Measurements from ENCODE around the gene CENPO.

Gene CENPO

GRCh38 chr2:24837996-24838513, 44.8 kb downstream of the CENPO start:
- no peak overlapping the region for H3K4me2 ChIP-seq (ENCODE audit: low read length, poor library complexity, severe bottlenecking)
- H3K4me1 ChIP-seq (ENCODE audit: control insufficient read depth, insufficient read depth, low read depth, low read length), result peaks cover 11% of the 10 kb centered on the region
- no peak overlapping the region for H3K27ac ChIP-seq (ENCODE audit: low read length, poor library complexity, severe bottlenecking)
- no peak overlapping the region for H2AK5ac ChIP-seq (ENCODE audit: low read length, severe bottlenecking)
- no peak overlapping the region for H3K9ac ChIP-seq (ENCODE audit: low read length)
- H4K8ac ChIP-seq (ENCODE audit: low read length), result no peak overlapping the region
- H4K91ac ChIP-seq (ENCODE audit: low read length), result no peak overlapping the region
- H3K23ac ChIP-seq (ENCODE audit: low read length in 2 of 2), result no peak overlapping the region
- H2BK5ac ChIP-seq (ENCODE audit: low read depth, low read length, poor library complexity, severe bottlenecking), result no peak overlapping the region
- no peak overlapping the region for H2BK120ac ChIP-seq (ENCODE audit: low read depth, low read length)
- H3K4me3 ChIP-seq (ENCODE audit: insufficient read depth in 1 of 2, low read depth in 1 of 2, low read length in 2 of 2), result no peak overlapping the region
- H3K18ac ChIP-seq (ENCODE audit: low read depth in 1 of 2, low read length in 2 of 2), result no peak overlapping the region
- DNase-seq, result no peak
- peaks cover 32 to 64% of the 10 kb centered on the region in 2 experiments for H3K36me3 ChIP-seq (ENCODE audit: control insufficient read depth in 1 of 2, insufficient read depth in 2 of 2, low read depth in 1 of 2, low read length in 2 of 2)
- no peak overlapping the region for H2BK12ac ChIP-seq (ENCODE audit: low read length in 2 of 2)
- 98% methylated on average over 4 of the region's 5 CpGs for WGBS
- H3K4ac ChIP-seq (ENCODE audit: low read depth in 1 of 2, low read length in 2 of 2), result no peak overlapping the region
- no peaks in the 10 kb centered on the region for H3K79me1 ChIP-seq (replicated peaks; ENCODE audit: low read length, poor library complexity, severe bottlenecking)
- no peak overlapping the region for H3K14ac ChIP-seq (ENCODE audit: low read length in 2 of 2)
- H3K27me3 ChIP-seq (ENCODE audit: control insufficient read depth in 1 of 2, insufficient read depth in 1 of 2, low read length in 2 of 2), result no peaks in the 10 kb centered on the region
- no peak overlapping the region for H2BK15ac ChIP-seq (ENCODE audit: low read depth, poor library complexity, severe bottlenecking)
- no peak overlapping the region for H2AFZ ChIP-seq (ENCODE audit: low read depth, low read length)
- no peaks in the 10 kb centered on the region for H3K9me3 ChIP-seq (ENCODE audit: control insufficient read depth, low read length)

GRCh38 chr2:24838541-24838940, 45.3 kb downstream of the CENPO start:
- no peak overlapping the region for H2BK120ac ChIP-seq (ENCODE audit: low read depth, low read length)
- no peak overlapping the region for H3K4me3 ChIP-seq (ENCODE audit: insufficient read depth in 1 of 2, low read depth in 1 of 2, low read length in 2 of 2)
- no peak overlapping the region for H4K8ac ChIP-seq (ENCODE audit: low read length)
- no peak overlapping the region for H2AK5ac ChIP-seq (ENCODE audit: low read length, severe bottlenecking)
- no peak overlapping the region for H3K9ac ChIP-seq (ENCODE audit: low read length)
- H2AFZ ChIP-seq (ENCODE audit: low read depth, low read length), result no peak overlapping the region
- H2BK12ac ChIP-seq (ENCODE audit: low read length in 2 of 2), result no peak overlapping the region
- H3K18ac ChIP-seq (ENCODE audit: low read depth in 1 of 2, low read length in 2 of 2), result no peak overlapping the region
- no peaks in the 10 kb centered on the region for H3K27me3 ChIP-seq (ENCODE audit: control insufficient read depth in 1 of 2, insufficient read depth in 1 of 2, low read length in 2 of 2)
- no peak overlapping the region for H3K27ac ChIP-seq (ENCODE audit: low read length, poor library complexity, severe bottlenecking)
- peaks cover 6% of the 10 kb centered on the region for H3K4me1 ChIP-seq (ENCODE audit: control insufficient read depth, insufficient read depth, low read depth, low read length)
- no peaks in the 10 kb centered on the region for H3K79me1 ChIP-seq (replicated peaks; ENCODE audit: low read length, poor library complexity, severe bottlenecking)
- no peak overlapping the region for H2BK5ac ChIP-seq (ENCODE audit: low read depth, low read length, poor library complexity, severe bottlenecking)
- no peak overlapping the region for H2BK15ac ChIP-seq (ENCODE audit: low read depth, poor library complexity, severe bottlenecking)
- H3K9me3 ChIP-seq (ENCODE audit: control insufficient read depth, low read length), result no peaks in the 10 kb centered on the region
- no peak overlapping the region for H4K91ac ChIP-seq (ENCODE audit: low read length)
- no peak overlapping the region for H3K4me2 ChIP-seq (ENCODE audit: low read length, poor library complexity, severe bottlenecking)
- DNase-seq, result no peak
- H3K36me3 ChIP-seq (ENCODE audit: control insufficient read depth in 1 of 2, insufficient read depth in 2 of 2, low read depth in 1 of 2, low read length in 2 of 2), result peaks cover 30 to 63% of the 10 kb centered on the region in 2 experiments
- no peak overlapping the region for H3K23ac ChIP-seq (ENCODE audit: low read length in 2 of 2)
- WGBS, result 98% methylated on average over 18 of the region's 18 CpGs
- H3K4ac ChIP-seq (ENCODE audit: low read depth in 1 of 2, low read length in 2 of 2), result no peak overlapping the region
- H3K14ac ChIP-seq (ENCODE audit: low read length in 2 of 2), result no peak overlapping the region

GRCh38 chr2:24839729-24840128, 46.5 kb downstream of the CENPO start:
- Histone ChIP-seq H4K8ac (ENCODE audit: low read length) (no peak overlapping the region), H2BK120ac (ENCODE audit: low read depth, low read length) (no peak overlapping the region), H2BK5ac (ENCODE audit: low read depth, low read length, poor library complexity, severe bottlenecking) (no peak overlapping the region), H3K27me3 (ENCODE audit: control insufficient read depth in 1 of 2, insufficient read depth in 1 of 2, low read length in 2 of 2) (no peaks in the 10 kb centered on the region), H3K79me1 (replicated peaks; ENCODE audit: low read length, poor library complexity, severe bottlenecking) (no peaks in the 10 kb centered on the region), H2AK5ac (ENCODE audit: low read length, severe bottlenecking) (no peak overlapping the region), H3K4me3 (ENCODE audit: insufficient read depth in 1 of 2, low read depth in 1 of 2, low read length in 2 of 2) (no peak overlapping the region), H4K91ac (ENCODE audit: low read length) (no peak overlapping the region), H2AFZ (ENCODE audit: low read depth, low read length) (no peak overlapping the region), H3K27ac (ENCODE audit: low read length, poor library complexity, severe bottlenecking) (no peak overlapping the region), H3K4me2 (ENCODE audit: low read length, poor library complexity, severe bottlenecking) (no peak overlapping the region), H3K23ac (ENCODE audit: low read length in 2 of 2) (no peak overlapping the region), H2BK15ac (ENCODE audit: low read depth, poor library complexity, severe bottlenecking) (no peak overlapping the region), H3K4me1 (ENCODE audit: control insufficient read depth, insufficient read depth, low read depth, low read length) (peaks cover 2% of the 10 kb centered on the region), H3K14ac (ENCODE audit: low read length in 2 of 2) (no peak overlapping the region), H2BK12ac (ENCODE audit: low read length in 2 of 2) (no peak overlapping the region), H3K9ac (ENCODE audit: low read length) (no peak overlapping the region), H3K18ac (ENCODE audit: low read depth in 1 of 2, low read length in 2 of 2) (no peak overlapping the region), H3K36me3 (ENCODE audit: control insufficient read depth in 1 of 2, insufficient read depth in 2 of 2, low read depth in 1 of 2, low read length in 2 of 2) (peaks cover 20 to 55% of the 10 kb centered on the region in 2 experiments), H3K4ac (ENCODE audit: low read depth in 1 of 2, low read length in 2 of 2) (no peak overlapping the region), H3K9me3 (ENCODE audit: control insufficient read depth, low read length) (no peaks in the 10 kb centered on the region)
- DNase-seq, result no peak
- WGBS, result 97% methylated on average over 15 of the region's 15 CpGs

GRCh38 chr2:24840164-24840869, 47.1 kb downstream of the CENPO start:
- 84% methylated on average over 17 of the region's 17 CpGs for WGBS
- no peak for DNase-seq
- H2BK15ac ChIP-seq (ENCODE audit: low read depth, poor library complexity, severe bottlenecking), result no peak overlapping the region

More at GRCh38 chr2:24840164-24840869, 47.1 kb downstream of the CENPO start:
- Histone ChIP-seq H3K9ac (ENCODE audit: low read length) (no peak overlapping the region), H3K4me2 (ENCODE audit: low read length, poor library complexity, severe bottlenecking) (no peak overlapping the region), H3K4me1 (ENCODE audit: control insufficient read depth, insufficient read depth, low read depth, low read length) (peaks cover 2% of the 10 kb centered on the region), H3K4me3 (ENCODE audit: insufficient read depth in 1 of 2, low read depth in 1 of 2, low read length in 2 of 2) (no peak overlapping the region), H3K23ac (ENCODE audit: low read length in 2 of 2) (no peak overlapping the region), H3K79me1 (replicated peaks; ENCODE audit: low read length, poor library complexity, severe bottlenecking) (no peaks in the 10 kb centered on the region), H2BK12ac (ENCODE audit: low read length in 2 of 2) (no peak overlapping the region), H3K18ac (ENCODE audit: low read depth in 1 of 2, low read length in 2 of 2) (no peak overlapping the region), H4K8ac (ENCODE audit: low read length) (no peak overlapping the region), H2AFZ (ENCODE audit: low read depth, low read length) (no peak overlapping the region), H3K36me3 (ENCODE audit: control insufficient read depth in 1 of 2, insufficient read depth in 2 of 2, low read depth in 1 of 2, low read length in 2 of 2) (peaks cover 19 to 51% of the 10 kb centered on the region in 2 experiments), H3K9me3 (ENCODE audit: control insufficient read depth, low read length) (no peaks in the 10 kb centered on the region), H2BK5ac (ENCODE audit: low read depth, low read length, poor library complexity, severe bottlenecking) (no peak overlapping the region), H2AK5ac (ENCODE audit: low read length, severe bottlenecking) (no peak overlapping the region), H4K91ac (ENCODE audit: low read length) (no peak overlapping the region), H3K14ac (ENCODE audit: low read length in 2 of 2) (no peak overlapping the region), H2BK120ac (ENCODE audit: low read depth, low read length) (no peak overlapping the region), H3K27ac (ENCODE audit: low read length, poor library complexity, severe bottlenecking) (no peak overlapping the region), H3K27me3 (ENCODE audit: control insufficient read depth in 1 of 2, insufficient read depth in 1 of 2, low read length in 2 of 2) (no peaks in the 10 kb centered on the region), H3K4ac (ENCODE audit: low read depth in 1 of 2, low read length in 2 of 2) (no peak overlapping the region)
